Pancreas (tissue), 10 donors: ENCODE results near the gene CTXN3. TPM values are rescaled to one million over a fixed set of nuclear protein-coding genes. Genes with fewer than 3 reads are reported as not detected.
A peak's percentile ranks its signal among the peaks of the same experiment; 100 is the strongest.

Experiments
- ATAC-seq, 4 donors: fragments of 200-7000 bp; cut with Tn5 transposase; one replicate each; pipeline versions ENCODE4 v1.8.0 to v1.9.1; 2020; ENCODE audit warnings: mild to moderate bottlenecking in 4 of 4, moderate library complexity in 4 of 4
- DNase-seq, 6 donors: peaks; one replicate each; pipeline ENCODE4 v3.0.0-alpha.2; 2020
- FAIRE-seq: peaks from 2 replicates; lab custom pipeline; 2012; peaks lifted over from hg19 to GRCh38; lab: Jason Lieb, UNC
- H3K27ac ChIP-seq, 4 donors: fragments of 200-600 bp; sonication (generic); 1 replicate in 3 of 4; 2 replicates in 1 of 4; pipeline versions ENCODE4 v1.5.0 to v1.8.0; 2020
- H3K27me3 ChIP-seq, 4 donors: fragments of 200-600 bp; one replicate each; pipeline ENCODE4 v1.8.0; 2021
- H3K36me3 ChIP-seq, 3 donors: fragments of 200-600 bp; sonication (generic) in 1 of 3; one replicate each; pipeline versions ENCODE4 v1.5.0 to v1.8.0; 2020 to 2021
- H3K4me1 ChIP-seq, 3 donors: fragments of 200-600 bp; one replicate each; pipeline ENCODE4 v1.8.0; 2021
- H3K4me3 ChIP-seq, 4 donors: fragments of 200-600 bp; sonication (generic) in 2 of 4; one replicate each; pipeline versions ENCODE4 v1.5.0 to v1.8.0; 2020 to 2021
- H3K9me3 ChIP-seq, 4 donors: fragments of 200-600 bp; one replicate each; pipeline ENCODE4 v1.8.0; 2021
- CTCF ChIP-seq, 4 donors: fragments of 200-600 bp; sonication (generic) in 3 of 4; IDR thresholded peaks; one replicate each; pipeline versions ENCODE4 v1.5.0 to v1.8.0; 2021; ENCODE audit warnings: antibody characterized with exemption in 4 of 4
- WGBS, 2 donors: extraction: QIAGEN DNeasy Blood & Tissue Kit; methylation state at CpG; one replicate each; pipeline ENCODE4 v1.1.7; 2013; 5-methylcytosine and 5-hydroxymethylcytosine counted together
- intact Hi-C, 3 donors: fragments of 100-400 bp; cut with DNase I; formaldehyde crosslinking; loops; one replicate each; pipeline versions ENCODE4 v1.11.1 to v1.14.2; 2022
- polyA plus RNA-seq, 2 donors: library from polyadenylated mRNA; stranded (reverse); fragments of 200-250 nt; gene quantifications; one replicate each; pipeline ENCODE4 v1.2.3, GENCODE V29; 2013
- total RNA-seq, 6 donors: library from RNA; stranded (reverse); fragmentation: NEBNext Ultra II Directional in 4 of 6; extraction: Animal tissue kit (Norgen Biotek cat#: 25700) in 4 of 6; gene quantifications; one replicate each; pipeline versions ENCODE4 v1.2.1 to v1.2.4, GENCODE V29; 2021 to 2023
- donor health status: healthy with polysubstance abuse.
- donor health status: DM: no; HTN: no; CAD: no; lungs with moderate emphysema.
- donor health status: DM: no; HTN: no; CAD: no.
- donor health status: control.
- donor health status: control.
- donor health status: Bipolar disorder and iron deficiency.
- donor health status: DM: yes; HTN: yes; CAD: no.
- donor health status: DM: no; HTN: no; CAD: no.
- donor health status: DM: no; HTN: no; CAD: no.
- donor health status: DM: yes; HTN: yes; CAD: no.

CTXN3 gene
- total and polyA plus RNA-seq, 8 donors, result not detected

DNA sequence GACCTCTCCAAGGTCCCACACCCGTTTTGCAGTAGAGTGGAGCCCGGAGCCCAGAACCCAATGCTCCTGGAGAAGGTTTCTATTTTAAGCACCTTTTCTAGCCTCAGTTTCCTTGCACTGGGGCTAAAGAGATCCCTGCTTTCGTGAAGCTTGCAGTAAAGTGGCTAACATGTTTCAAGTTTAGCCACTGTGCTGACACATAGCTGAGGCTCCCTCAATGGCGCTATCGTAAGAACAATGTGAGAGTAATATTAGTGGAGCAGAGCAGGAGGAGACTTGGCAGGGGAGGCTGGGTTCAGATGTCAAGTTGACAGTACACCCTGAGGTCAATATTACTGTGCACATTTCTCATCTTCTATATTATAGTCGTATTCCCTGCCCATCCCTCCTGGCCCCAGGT lies 7.9 kb downstream of the CTXN3 start:
- 79 to 83% methylated on average over 6 of the region's 6 CpGs for WGBS, 2 donors
- H3K27me3 ChIP-seq, result no peaks in the 10 kb centered on the region
- TF ChIP-seq CTCF (IDR thresholded peaks at IDR 0.05), result no peak
- intact Hi-C loops, result no loop called here
- no peaks in the 10 kb centered on the region for H3K36me3 ChIP-seq
- no peak for FAIRE-seq
- no peak for ATAC-seq
- H3K4me3 ChIP-seq, result no peak overlapping the region
- H3K27ac ChIP-seq, result no peak overlapping the region
- no peaks in the 10 kb centered on the region for H3K4me1 ChIP-seq
- no peaks in the 10 kb centered on the region for H3K9me3 ChIP-seq
- DNase-seq, result no peak

DNA sequence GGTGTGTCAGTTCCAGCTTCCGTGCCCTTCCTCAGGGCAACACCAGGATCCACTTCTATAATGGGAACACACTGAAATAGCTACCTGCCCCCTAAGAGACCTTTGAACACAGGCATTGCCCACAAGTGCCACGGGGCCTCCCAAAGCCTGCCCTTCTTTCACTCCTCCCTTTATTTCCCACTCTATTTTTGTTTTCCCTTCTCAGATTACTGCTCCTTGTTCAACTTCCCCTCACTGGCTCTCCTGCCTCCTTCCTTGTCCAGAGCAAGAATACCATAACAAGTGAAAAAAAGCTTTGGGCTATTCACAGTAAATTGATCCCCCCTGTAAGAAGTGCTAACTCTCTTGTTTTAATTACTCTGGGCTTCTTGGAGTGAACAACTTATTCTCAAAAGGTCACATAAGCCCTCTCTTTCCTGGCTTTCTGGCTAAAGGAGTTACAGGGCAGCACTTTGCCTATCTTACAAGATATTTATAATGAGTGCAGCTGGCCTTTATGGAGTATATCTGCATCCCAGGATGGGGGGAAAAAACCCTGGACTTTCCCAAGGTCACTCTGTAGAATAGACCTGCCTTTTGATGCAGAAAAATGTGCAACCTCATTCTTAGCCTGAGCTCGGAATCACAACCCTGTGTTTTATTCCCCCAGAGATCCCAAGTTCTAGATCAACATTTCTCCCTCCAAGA lies 11.3 kb downstream of the CTXN3 start:
- WGBS, 2 donors, result 64 to 79% methylated on average over 3 of the region's 3 CpGs
- ATAC-seq, result no peak
- no peak for FAIRE-seq
- Histone ChIP-seq H3K4me1 (no peaks in the 10 kb centered on the region), H3K36me3 (no peaks in the 10 kb centered on the region), H3K27me3 (no peaks in the 10 kb centered on the region), H3K9me3 (no peaks in the 10 kb centered on the region), H3K27ac (no peak overlapping the region), H3K4me3 (no peak overlapping the region)
- intact Hi-C loops, result no loop called here
- DNase-seq, result no peak
- no peak for TF ChIP-seq CTCF (IDR thresholded peaks at IDR 0.05)

- H3K27ac ChIP-seq, result no peak overlapping the region
- no peak overlapping the region for H3K4me3 ChIP-seq
- peaks cover 0 to 7% (median 6%) of the 10 kb centered on the region in 3 donors for H3K4me1 ChIP-seq
- ATAC-seq (no peak), DNase-seq (no peak), FAIRE-seq (no peak)
- H3K36me3 ChIP-seq, result no peaks in the 10 kb centered on the region
- intact Hi-C loops, result no loop called here
- no peak for TF ChIP-seq CTCF (IDR thresholded peaks at IDR 0.05)
- H3K9me3 ChIP-seq, result no peaks in the 10 kb centered on the region
- WGBS, 2 donors, result 62 to 63% methylated on average over 5 of the region's 5 CpGs
- H3K27me3 ChIP-seq, result no peaks in the 10 kb centered on the region
Observed at GRCh38 chr5:127664093-127664492, 15.2 kb downstream of the CTXN3 start.

DNA sequence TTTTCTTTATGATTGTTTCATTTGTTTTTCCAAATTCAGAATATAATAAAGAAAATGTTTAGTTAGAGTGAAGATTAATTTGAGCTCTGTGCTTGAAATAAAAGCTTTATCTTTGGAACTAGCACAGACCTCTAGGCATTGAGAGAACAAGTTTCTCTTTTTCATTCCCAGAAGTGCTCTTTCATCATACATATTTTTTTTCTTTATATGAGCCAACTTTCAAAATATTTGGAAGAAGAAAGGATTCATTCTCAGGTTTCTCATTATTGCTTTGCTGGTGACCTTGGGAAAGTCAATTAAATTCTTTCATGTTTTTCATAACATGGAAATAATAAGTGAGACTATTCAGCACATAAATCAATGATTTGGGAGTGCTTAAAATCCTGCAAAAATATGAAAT lies 16.8 kb downstream of the CTXN3 start:
- Histone ChIP-seq H3K4me1 (peaks cover 0 to 7% (median 6%) of the 10 kb centered on the region in 3 donors), H3K4me3 (no peak overlapping the region), H3K27me3 (no peaks in the 10 kb centered on the region), H3K36me3 (no peaks in the 10 kb centered on the region), H3K27ac (no peak overlapping the region), H3K9me3 (no peaks in the 10 kb centered on the region)
- TF ChIP-seq CTCF (IDR thresholded peaks at IDR 0.05), result no peak
- intact Hi-C loops, result no loop called here
- FAIRE-seq (no peak), ATAC-seq (no peak), DNase-seq (no peak)

- H3K27ac ChIP-seq, result no peak overlapping the region
- TF ChIP-seq CTCF (IDR thresholded peaks at IDR 0.05), result no peak
- H3K9me3 ChIP-seq, result no peaks in the 10 kb centered on the region
- no peaks in the 10 kb centered on the region for H3K27me3 ChIP-seq
- FAIRE-seq (no peak), DNase-seq (no peak), ATAC-seq (peak in 1 of 4 donors; percentile 28)
- intact Hi-C loops, result no loop called here
- no peak overlapping the region for H3K4me3 ChIP-seq
- 47 to 55% methylated on average over 3 of the region's 3 CpGs for WGBS, 2 donors
- no peaks in the 10 kb centered on the region for H3K36me3 ChIP-seq
- H3K4me1 ChIP-seq, result peaks cover 0 to 7% (median 6%) of the 10 kb centered on the region in 3 donors
Observed at GRCh38 chr5:127666043-127666716, 17.3 kb downstream of the CTXN3 start.
